ENCODE measurements around the gene GABRR3.

GABRR3 gene

DNA sequence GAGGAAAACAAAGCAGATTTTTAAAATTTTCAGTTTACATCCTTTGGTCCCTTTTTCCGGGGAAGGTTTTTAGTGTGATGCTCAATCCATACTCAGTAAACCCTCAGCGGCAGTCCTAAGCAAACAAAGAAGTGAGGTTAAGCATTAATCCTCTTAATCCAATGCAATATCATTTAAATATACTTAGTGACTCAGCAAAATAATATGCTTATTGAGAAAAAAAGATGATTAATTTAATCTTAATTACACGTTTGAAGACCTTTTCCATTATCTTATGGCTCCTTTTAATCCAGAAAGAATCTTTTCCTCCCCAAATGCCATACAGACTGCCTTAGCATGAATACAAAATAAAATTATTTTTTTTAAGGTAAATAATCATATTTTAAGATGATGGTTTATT lies at the start of gene GABRR3:
GABRR3 (minus strand) TSS at position 108 of the 400 bp plus-strand sequence. CDS start 328 bp downstream, outside the sequence.
- DNase-seq (ENCODE audit: low read depth): no peak

DNA sequence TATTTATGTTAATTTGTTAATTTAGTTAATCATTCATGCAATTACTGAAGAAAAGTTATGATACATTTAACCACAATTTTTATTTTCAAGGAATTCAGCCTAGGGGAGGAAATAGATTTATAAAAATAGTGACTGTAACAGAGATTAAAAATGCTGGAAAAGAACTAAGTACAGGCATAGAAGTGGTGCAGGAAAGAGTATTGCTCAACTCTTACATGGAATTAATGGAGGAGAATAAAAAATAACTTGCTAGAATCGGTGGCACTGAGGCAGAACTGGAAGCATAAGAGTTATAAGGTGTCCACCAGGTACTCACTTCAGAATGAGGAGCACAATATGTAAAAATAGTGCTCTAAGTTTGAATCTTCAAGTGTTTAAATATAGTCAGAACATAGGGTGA lies 38.4 kb upstream of the GABRR3 start:
- no peak for DNase-seq (ENCODE audit: low read depth)

- no peak for DNase-seq (ENCODE audit: low read depth)
Observed at GRCh38 chr3:98070840-98071239, 35.7 kb upstream of the GABRR3 start.

DNA sequence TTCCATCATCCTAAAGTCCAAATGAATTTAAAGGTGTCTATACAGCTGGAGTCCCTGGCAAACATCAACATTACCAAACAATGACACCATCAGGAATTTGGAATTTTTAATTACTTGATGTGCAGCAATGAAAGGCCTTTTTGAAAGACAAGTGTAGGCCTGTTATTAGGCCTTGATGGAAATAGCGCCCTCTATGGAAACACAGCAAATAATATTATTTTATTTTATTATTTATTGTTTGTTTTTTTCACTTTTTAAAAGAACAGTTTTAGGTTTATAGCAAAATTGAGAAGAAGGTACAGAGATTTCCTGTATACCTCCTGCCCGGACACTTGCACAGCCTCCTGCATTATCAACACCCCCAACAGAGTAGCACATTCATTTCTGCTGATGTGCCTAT lies 33.7 kb upstream of the GABRR3 start:
- no peak for DNase-seq (ENCODE audit: low read depth)

DNA sequence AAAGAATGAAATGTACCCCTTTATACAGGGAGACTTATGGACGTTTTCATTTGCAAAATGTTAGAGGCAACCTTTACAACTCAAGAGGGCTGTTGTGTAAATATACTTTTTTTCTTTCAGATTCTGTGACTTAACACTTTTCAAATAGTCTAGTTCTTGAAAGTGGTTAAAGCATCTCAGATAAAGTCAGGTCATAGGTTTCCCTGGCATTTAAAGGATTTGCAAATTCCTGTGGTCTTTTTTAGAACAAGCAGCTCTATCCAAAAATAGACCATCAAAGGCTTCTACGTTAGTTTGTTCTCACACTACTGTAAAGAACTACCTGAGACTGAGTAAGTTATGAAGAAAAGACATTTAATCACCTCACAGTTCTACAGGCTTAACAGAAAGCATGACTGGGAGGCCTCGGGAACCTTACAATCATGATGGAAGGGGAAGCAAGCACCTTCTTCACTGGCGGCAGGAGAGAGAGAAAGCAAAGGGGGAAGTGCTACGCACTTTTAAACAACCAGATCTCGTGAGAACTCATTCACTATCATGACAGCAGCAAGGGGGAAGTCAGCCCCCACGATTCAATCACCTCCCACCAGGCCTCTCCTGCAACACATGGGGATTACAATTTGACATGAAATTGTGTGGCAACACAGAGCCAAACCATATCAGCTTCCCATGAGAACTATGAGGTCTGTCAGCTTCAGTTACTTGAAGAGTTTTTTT lies 23.3 kb upstream of the GABRR3 start:
- DNase-seq (ENCODE audit: low read depth): no peak

- DNase-seq (ENCODE audit: low read depth): no peak
Observed at GRCh38 chr3:98057631-98058030, 22.5 kb upstream of the GABRR3 start.

GRCh38 chr3:98056035-98056434 lies 20.9 kb upstream of the GABRR3 start:
- no peak for DNase-seq (ENCODE audit: low read depth)

DNA sequence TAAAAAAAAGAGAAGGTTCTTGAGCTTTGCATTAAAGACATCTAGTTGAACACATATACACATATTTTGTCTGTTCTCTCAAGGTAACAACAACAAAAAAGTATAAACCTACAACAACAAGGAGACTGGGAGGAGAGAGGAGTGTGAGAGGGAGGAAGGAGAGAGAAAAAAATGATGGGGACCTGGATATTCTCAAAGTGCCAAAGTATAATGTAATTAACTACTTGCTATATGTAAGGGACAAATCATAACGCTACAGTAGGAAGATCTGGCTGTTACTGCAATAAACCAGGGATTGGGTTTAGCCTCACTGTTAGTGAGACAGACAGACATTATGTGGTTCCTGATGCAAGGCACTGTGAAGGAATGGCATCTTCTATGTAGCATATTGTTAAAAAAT lies 14.2 kb upstream of the GABRR3 start:
- no peak for DNase-seq (ENCODE audit: low read depth)

GRCh38 chr3:98048586-98048985 lies 13.5 kb upstream of the GABRR3 start:
- DNase-seq (ENCODE audit: low read depth): no peak

GRCh38 chr3:98041350-98041749 lies 6.2 kb upstream of the GABRR3 start:
- no peak for DNase-seq (ENCODE audit: low read depth)

DNA sequence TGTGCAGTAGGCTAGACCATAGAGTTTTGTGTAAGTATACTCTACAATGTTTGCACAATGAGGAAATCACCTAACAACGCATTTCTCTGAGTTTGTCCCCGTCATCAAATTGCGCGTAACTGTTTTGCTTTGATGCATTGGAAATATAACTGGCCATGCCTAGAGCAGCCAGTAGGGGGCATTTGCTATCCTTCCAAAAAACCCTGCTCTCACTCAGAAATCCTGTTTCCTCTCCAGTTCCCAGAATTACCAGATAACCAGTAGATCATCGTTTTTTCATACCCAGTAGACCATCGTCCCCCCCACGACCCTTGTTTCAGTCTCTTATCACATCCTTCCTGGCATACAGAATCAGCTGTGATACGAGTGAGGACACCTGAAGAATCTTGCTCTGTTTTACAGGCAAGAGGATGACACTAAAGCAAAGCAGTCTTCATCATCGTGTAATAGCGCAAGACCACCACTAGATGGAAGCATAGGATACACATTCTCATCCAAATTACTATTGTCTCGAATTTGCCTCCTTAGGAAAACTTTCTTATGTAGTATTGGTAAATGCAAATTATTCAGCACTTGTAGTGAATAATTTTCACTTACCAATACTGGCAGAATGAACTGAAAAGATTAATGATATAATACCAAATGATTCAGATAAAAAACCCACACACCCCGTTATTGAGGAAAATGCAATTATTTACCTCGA lies 4.4 kb upstream of the GABRR3 start:
- DNase-seq (ENCODE audit: low read depth): peak; percentile 77

GRCh38 chr3:98038876-98039275 lies 3.8 kb upstream of the GABRR3 start:
- DNase-seq (ENCODE audit: low read depth): no peak

- DNase-seq (ENCODE audit: low read depth): peak; percentile 3
Observed at GRCh38 chr3:98038286-98038685, 3.2 kb upstream of the GABRR3 start.

GRCh38 chr3:98034486-98034885 lies 629 bp downstream of the GABRR3 start:
- no peak for DNase-seq (ENCODE audit: low read depth)

DNA sequence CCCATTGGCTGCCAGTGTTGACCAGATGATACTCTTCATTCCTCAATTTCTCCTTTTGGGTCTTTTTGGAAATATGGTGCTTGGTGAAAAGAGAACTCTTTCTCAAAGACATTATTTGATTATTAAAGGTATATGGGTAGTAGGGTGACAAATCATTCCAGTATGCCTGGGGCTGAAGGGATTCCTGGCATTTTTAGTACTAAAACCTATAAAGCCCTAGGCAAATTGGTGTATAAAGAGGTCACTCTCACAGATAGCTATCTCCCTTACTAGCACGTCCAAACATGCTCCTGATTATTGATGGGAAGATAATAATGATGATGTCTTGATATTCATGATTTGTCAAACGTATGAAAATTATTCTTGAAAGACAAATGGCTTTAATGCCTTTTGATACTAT lies 1.1 kb downstream of the GABRR3 start:
- no peak for DNase-seq (ENCODE audit: low read depth)

- DNase-seq (ENCODE audit: low read depth): no peak
Observed at GRCh38 chr3:98032904-98033303, 2.2 kb downstream of the GABRR3 start.

DNA sequence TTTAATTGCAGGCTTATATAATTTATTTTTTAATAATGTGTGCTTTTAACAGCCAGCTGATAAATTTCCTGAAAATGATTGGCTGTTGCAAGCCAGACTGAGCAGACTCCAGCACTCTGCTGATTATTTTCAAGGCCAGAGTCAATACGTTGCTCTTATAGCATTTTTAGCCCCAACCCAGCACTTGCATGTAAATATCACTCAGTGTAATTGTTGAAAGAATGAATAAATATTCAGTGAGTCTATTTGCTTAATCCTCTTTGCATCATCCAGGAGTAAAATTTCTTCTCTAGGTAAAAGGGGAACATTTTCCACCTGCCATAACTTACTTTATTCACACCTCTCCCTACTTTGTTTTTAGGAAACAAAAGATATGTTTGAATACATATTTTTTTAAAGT lies 2.9 kb downstream of the GABRR3 start:
- DNase-seq (ENCODE audit: low read depth): no peak

DNA sequence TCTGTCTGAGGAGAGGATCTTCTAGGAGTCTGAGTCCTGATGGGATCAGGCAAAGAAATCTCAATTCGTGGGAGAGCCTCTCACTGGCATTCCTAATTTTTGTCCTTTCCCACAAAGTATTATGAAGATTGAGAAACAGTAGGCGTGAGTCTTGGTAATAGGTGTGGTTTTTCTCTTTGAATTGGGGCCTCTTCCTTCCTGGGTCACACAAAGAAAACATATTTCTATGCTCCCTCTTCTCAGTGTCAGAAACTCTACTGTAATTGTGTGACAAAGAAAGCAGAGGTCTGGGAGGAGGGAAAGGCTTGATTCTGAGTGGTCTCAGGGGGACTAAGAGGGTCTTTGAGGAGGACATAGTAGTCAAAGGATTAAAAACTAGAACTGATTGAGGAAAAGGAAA lies 6.0 kb downstream of the GABRR3 start:
- DNase-seq (ENCODE audit: low read depth): no peak

- DNase-seq (ENCODE audit: low read depth): no peak
Observed at GRCh38 chr3:98027085-98027446, 8.0 kb downstream of the GABRR3 start.

DNA sequence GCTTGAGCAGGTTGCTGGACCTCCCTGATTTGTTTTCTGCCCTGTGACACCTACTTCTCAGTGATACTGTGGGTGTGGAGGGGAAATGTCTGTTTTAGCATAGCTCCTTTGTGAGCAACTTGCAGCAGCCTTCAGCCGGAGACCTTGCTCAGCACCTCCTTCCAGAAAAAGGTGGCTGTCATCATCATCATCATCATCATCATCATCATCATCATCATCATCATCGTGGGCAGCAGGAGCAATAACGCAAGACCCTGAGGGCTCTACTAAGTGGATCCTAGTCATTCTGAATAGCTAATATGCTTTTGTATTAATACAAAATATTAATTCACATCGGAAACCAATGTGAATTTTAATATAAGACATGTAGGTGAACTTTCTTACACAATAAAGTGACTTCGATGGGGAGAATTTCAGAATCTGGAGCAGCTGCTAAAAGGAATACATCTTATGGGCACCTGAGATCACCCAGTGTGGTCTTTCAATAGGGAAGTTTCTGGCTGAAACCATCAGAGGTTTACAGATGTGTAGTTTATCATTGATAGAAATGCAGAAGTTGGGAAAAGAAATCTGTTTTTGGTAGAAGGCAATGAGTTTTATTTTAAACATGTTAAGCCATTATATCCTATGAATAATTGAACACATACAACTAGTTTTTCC lies 8.6 kb downstream of the GABRR3 start:
- DNase-seq (ENCODE audit: low read depth): no peak

DNA sequence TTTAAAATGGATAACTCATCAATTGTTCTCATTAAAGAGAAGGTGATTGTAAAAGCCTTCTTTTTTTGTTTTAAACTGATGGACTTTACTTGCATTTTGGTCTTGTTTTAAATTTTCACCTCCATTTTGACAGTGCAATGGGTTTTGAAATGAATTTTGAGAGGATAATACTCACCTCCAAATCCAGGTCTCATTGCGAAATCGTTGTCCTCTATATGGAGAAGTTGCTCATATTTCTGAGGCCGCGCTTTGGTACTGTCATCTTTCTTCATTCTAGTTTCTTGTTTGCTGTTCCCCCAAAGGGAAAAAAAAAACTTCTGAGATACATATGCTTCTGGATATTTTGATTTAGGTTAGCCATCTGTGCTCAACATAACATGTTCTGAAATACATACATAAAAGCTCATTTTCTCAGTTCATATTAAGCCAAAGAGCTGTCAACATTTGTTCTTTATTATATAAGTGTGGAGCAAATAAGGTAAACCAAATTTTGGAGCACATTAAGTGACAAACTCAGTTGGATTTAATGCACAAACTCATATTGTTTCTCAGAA lies 9.6 kb downstream of the GABRR3 start:
- DNase-seq (ENCODE audit: low read depth): no peak

DNA sequence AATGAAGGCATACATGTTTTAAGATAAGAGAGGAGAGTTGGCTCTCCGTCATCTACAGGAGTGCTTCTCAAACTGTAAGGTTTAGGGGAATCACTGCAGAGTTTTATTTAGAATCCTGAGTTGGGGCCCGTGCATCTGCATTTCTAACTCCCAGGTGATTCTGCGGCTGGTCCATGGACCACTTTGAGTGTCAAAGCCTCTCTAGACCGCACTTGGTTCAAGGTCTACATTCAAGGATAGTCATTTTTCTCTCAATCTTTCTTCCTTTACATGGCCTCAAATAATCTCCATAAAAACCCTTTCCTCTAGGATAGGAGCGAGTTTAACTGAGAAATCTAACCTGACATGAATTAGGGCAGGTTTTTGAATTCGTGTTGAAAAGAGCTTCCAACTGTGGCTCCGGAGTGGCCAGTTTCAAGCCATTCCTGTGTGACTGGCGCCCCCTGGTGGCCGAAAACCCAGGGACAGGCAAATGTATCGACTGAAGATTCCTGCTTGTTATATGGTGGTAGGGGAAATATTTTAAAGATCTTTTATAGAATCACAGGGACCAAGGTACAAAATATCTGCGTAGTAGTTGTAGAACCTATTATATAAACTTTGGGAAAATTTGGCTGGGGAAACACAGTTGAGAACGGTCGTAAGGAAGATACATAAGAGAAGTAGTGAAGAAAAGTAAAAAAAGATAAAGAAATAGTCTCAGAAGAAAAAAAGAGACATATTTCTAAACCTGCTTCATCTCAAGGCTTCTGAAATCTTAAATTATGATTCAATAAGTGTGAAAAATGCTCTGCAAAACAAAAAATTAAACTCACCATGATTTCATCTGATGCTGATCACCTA lies 11.9 kb downstream of the GABRR3 start:
- DNase-seq (ENCODE audit: low read depth): peak; percentile 60

All from fibroblast of gingiva (primary cell).